GM21529 (cell line): Measurements from ENCODE around the gene AFAP1L1.
"Not testable (repeated sequence)": the region's sequence is repeated elsewhere in the genome, so short reads cannot be mapped to it uniquely, and the experiment has no call there.

Experiments used
- ATAC-seq: cut with Tn5 transposase; IDR thresholded peaks from one replicate; pipeline ENCODE4 v1.9.1; 2021; ENCODE audit not compliant: unreplicated experiment

The AFAP1L1 gene

DNA sequence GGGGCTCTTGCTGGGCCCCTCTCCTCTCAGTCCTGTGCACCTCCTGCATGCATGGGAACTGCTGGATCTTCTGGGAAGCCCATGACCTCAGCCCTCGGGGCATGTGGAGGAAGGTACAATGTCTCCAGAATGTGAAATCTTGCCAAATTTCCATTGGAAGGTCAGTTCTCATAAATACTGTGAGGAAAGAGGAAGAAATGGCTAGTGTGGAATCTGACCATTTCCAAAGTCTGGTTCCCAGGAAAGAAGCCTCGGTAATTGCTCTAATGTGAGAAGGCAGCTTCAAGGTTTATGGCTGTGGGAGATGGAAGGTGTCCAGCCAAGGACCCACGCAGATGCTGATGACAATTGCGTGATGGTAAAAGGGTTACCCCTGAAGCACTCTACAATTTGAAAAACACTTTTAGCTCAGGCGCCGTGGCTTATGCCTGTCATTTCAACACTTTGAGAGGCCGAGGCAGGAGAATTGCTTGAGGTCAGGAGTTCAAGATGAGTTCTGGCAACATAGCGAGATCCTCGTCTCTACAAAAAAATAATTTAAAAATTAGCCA lies 115.5 kb downstream of the AFAP1L1 start:
- no peak for ATAC-seq

DNA sequence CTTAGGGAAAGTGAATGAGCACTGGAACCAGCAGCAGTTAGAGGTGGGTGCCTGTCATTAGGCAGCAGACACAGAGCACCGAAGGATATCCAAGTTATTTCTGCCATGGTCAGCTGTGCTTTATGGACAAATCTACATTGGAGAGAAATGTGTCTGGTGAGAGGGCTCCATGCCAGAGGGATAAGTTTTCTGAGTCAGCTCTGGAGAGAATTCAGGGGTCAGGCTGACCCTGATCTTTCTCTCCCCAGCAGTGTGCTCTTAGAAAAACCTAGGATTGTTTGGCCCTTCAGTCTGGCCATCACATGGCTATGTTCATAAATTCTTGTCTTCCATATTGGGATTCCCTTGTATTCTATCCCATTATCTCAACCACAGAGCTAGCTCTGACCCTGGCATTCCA lies 116.3 kb downstream of the AFAP1L1 start:
- no peak for ATAC-seq

DNA sequence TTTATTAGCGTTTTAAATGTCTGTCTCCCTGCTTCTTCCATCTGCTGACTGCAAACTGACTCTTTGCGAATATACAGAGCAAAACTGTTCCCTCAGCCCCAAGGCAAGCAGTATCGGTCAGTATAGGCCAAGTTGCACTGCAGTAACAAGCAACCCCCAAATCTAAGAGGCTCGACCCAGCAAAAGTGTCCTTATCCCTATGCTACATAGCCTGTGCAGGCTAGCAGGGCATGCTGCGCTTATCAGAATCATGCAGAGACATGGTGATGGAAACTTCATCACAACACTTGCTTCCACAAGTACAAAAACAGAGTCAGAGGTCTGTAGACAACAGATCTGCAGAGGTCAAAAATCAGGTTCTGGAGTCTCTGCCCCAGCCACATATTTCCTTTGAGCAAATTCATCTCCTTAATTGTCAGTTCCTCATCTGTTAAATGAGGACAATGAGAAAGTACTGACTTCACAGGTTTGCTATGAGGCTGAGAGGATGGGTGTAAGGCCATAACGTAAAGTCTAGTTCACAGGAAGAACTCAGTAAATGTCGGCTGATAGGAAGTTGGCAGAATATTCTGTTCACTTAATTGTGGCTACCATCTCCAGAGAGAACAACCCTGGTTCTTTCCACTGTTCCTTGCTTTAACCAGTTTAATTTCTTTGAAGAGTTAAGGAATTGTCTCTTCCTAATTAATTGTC lies 117.0 kb downstream of the AFAP1L1 start:
- ATAC-seq, result no peak

DNA sequence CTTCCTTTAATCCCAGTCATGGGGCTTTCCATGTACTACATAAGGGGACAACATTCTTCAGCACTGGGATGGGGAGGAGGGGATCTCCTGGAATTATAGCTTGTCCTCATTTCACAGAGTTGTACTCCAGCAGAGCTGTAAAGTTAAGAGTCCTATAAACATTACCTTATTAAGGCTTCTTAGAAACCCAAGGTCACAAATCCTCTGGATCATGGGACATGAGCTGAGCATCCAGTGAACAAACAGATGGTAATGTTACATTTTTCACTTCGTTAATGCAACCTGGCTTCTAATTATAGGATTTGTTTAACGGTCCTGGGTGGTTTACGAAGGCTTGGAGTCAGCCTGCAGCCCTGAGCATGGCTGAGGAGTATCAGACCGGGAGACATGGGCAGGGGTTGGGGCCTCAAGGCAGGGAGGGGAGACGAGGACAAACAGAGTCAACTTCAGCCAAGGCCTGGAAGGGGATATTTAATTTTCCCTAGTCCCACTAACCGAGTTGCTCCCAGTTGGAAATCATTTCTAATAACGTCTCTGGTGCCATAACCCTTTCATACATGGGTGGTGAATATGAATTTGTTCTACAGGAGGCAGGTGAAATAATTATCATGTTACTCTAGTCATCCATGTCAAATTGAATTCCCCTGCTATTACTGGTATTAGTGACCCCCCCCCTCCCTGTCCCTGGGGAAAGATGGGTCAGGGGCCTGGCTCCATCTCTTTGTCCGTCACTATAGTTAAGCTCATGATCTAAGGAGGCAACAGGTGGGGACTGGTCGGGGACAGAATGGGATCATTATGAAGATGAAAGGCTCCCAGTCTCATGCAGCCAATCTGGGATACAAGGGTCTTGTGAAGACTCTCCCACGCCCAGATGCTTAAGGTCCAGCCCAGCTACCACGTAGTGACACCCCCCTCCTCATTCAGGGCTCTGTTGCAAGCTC lies 118.2 kb downstream of the AFAP1L1 start:
- ATAC-seq, result no peak

DNA sequence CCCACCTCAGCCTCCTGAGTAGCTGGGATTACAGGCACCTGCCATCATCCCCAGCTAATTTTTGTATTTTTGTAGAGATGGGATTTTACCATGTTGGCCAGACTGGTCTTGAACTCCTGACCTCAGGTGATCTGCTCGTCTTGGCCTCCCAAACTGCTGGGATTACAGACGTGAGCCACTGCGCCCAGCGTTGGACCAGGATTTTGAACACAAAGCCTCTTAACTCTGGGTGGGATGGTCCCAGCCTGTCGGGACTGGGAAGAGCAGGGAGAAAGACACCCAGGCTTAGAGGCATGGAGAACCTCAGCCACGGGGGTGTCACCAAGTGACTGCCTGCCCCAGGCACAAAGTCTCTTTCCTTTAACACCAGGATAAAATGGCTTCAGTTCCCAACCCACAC lies 119.4 kb downstream of the AFAP1L1 start:
- ATAC-seq, result not testable (repeated sequence)
